ENCODE results near the gene AFAP1. TPM values are rescaled to one million over a fixed set of nuclear protein-coding genes. Genes with fewer than 3 reads are reported as not detected.

The AFAP1 gene
- total RNA-seq, 1 experiment from 2014 or later = 23.6 TPM

DNA sequence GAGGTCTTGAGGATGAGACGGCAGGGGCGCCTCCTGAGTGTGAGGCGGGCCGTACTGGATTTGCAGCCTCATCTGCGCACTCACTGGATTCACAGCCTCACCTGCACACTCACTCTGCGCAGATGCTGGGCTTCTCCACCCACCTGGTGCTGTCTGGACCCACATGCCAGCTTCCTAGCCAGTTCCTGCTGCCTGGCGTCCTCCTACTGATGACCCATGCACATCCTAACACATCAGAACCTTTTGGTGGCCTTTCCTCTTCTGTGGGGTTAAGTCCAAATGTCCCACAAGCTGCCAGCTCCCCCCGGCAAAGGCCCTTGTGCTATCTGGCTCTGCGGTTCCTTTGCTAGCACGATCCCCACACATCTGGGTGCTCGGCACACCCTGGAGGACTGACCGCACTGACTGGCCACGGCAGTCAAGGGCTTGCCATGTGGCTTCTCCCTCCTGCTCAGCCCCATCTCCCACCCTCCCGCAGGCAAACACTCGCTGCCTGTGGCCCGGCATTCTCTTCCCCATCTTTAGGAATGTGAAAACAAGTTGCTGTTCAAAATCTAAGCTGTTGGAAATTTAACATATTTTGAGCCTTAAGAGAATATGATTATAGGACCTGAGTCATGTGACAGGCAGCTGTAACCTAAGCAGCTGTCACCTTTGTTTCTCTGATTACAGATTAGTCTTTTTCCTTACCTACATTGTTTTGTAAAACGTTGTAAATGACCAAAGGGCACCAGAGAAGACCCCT lies 39.4 kb upstream of the AFAP1 start (continued):
- TF ChIP-seq, protein P1, sequence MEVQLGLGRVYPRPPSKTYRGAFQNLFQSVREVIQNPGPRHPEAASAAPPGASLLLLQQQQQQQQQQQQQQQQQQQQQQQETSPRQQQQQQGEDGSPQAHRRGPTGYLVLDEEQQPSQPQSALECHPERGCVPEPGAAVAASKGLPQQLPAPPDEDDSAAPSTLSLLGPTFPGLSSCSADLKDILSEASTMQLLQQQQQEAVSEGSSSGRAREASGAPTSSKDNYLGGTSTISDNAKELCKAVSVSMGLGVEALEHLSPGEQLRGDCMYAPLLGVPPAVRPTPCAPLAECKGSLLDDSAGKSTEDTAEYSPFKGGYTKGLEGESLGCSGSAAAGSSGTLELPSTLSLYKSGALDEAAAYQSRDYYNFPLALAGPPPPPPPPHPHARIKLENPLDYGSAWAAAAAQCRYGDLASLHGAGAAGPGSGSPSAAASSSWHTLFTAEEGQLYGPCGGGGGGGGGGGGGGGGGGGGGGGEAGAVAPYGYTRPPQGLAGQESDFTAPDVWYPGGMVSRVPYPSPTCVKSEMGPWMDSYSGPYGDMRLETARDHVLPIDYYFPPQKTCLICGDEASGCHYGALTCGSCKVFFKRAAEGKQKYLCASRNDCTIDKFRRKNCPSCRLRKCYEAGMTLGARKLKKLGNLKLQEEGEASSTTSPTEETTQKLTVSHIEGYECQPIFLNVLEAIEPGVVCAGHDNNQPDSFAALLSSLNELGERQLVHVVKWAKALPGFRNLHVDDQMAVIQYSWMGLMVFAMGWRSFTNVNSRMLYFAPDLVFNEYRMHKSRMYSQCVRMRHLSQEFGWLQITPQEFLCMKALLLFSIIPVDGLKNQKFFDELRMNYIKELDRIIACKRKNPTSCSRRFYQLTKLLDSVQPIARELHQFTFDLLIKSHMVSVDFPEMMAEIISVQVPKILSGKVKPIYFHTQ (CRISPR knock-in tag; IDR thresholded peaks at IDR 0.05) = no peak
- TF ChIP-seq, protein P2, sequence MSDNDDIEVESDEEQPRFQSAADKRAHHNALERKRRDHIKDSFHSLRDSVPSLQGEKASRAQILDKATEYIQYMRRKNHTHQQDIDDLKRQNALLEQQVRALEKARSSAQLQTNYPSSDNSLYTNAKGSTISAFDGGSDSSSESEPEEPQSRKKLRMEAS (CRISPR knock-in tag; IDR thresholded peaks at IDR 0.05) = 0 out of 2 replicates have a peak, but pooled peaks have one; percentile 21
- no peak for TF ChIP-seq PRRX2 (CRISPR knock-in tag; IDR thresholded peaks at IDR 0.05)
- TF ChIP-seq TEAD4 (CRISPR knock-in tag; IDR thresholded peaks at IDR 0.05) = no peak
- TF ChIP-seq, protein P3, sequence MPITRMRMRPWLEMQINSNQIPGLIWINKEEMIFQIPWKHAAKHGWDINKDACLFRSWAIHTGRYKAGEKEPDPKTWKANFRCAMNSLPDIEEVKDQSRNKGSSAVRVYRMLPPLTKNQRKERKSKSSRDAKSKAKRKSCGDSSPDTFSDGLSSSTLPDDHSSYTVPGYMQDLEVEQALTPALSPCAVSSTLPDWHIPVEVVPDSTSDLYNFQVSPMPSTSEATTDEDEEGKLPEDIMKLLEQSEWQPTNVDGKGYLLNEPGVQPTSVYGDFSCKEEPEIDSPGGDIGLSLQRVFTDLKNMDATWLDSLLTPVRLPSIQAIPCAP (CRISPR knock-in tag; IDR thresholded peaks at IDR 0.05) = no peak

DNA sequence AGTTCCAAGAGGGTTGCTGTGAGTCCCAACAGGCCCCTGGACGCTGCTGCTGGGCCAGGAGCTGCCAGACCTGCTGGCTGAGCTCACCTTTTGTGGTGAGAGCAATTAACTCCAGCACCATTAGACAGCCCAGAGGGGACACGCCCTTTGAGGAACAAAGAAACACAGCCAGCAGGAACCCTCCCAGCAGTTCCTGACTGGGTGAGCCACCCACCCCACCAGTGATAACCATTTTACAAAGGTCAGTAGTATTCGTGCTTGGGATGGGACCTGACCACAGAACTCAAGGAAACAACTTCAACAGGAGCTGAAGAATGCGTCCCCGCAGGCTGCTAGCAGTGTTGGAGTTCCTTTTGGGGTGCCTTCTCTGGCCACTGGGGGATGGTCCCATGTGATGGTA lies 38.8 kb upstream of the AFAP1 start:
- H3K36me3 Mint-ChIP-seq = peaks cover 6% of the 10 kb centered on the region
- TF ChIP-seq SMAD4 (CRISPR knock-in tag; IDR thresholded peaks at IDR 0.05) (no peak), KAT7 (CRISPR knock-in tag; IDR thresholded peaks at IDR 0.05; ENCODE audit: borderline replicate concordance) (no peak), NR2C2 (CRISPR knock-in tag; IDR thresholded peaks at IDR 0.05) (no peak)
- TF ChIP-seq, protein P4, sequence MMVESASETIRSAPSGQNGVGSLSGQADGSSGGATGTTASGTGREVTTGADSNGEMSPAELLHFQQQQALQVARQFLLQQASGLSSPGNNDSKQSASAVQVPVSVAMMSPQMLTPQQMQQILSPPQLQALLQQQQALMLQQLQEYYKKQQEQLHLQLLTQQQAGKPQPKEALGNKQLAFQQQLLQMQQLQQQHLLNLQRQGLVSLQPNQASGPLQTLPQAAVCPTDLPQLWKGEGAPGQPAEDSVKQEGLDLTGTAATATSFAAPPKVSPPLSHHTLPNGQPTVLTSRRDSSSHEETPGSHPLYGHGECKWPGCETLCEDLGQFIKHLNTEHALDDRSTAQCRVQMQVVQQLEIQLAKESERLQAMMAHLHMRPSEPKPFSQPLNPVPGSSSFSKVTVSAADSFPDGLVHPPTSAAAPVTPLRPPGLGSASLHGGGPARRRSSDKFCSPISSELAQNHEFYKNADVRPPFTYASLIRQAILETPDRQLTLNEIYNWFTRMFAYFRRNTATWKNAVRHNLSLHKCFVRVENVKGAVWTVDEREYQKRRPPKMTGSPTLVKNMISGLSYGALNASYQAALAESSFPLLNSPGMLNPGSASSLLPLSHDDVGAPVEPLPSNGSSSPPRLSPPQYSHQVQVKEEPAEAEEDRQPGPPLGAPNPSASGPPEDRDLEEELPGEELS (CRISPR knock-in tag; IDR thresholded peaks at IDR 0.05) = no peak
- no peak overlapping the region for H3K4me3 Mint-ChIP-seq
- peak overlapping the region; percentile 58; the same call in 1 of the 2 replicates for H3K27ac Mint-ChIP-seq
- CTCF ChIA-PET = interaction anchor here (0.5 to 2.5 kb wide), 6 partner anchors 11 to 176 kb away, joined by 3 to 17 read pairs (median 3); no protein-coding TSS in a partner anchor
- H3K9me3 Mint-ChIP-seq = peaks cover 6% of the 10 kb centered on the region; the same call in 1 of the 2 replicates
- ATAC-seq (peak; percentile 38), DNase-seq (ENCODE audit: low spot score) (no peak)
- H3K4me1 Mint-ChIP-seq = peaks cover 41% of the 10 kb centered on the region
- POLR2A ChIA-PET = no interaction called here
- H3K27me3 Mint-ChIP-seq (ENCODE audit: low read depth) = no peaks in the 10 kb centered on the region; the same call in 1 of the 2 replicates

DNA sequence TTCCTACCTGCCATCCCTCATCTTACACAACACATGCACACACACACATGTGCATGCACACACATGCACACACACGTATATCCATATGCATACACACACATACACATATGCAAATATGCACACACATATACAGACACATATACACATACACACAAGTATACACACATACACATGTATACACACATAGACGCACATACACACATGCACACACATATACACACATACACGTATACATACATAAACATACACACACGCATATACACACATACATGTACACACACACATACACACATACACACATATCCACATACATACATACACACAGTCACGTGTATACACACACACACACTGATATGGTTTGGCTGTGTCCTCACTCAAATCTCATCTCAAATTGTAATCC lies 37.0 kb upstream of the AFAP1 start:
- CTCF ChIA-PET = interaction anchor here (1.7 kb wide), 1 partner anchor 174 kb away, joined by 8 read pairs; no protein-coding TSS in a partner anchor
- ATAC-seq = no peak
- Mint-ChIP-seq H3K27ac (0 out of 2 replicates have a peak overlapping the region, but pooled peaks have one; percentile 14), H3K9me3 (peaks cover 6% of the 10 kb centered on the region; the same call in 1 of the 2 replicates), H3K4me1 (peaks cover 41% of the 10 kb centered on the region), H3K36me3 (peaks cover 6% of the 10 kb centered on the region), H3K4me3 (no peak overlapping the region), H3K27me3 (ENCODE audit: low read depth) (no peaks in the 10 kb centered on the region; the same call in 1 of the 2 replicates)
- POLR2A ChIA-PET = no interaction called here
- DNase-seq (ENCODE audit: low spot score) = no peak
- TF ChIP-seq ZBTB21 (CRISPR knock-in tag; IDR thresholded peaks at IDR 0.05; ENCODE audit: borderline replicate concordance) (no peak), NFE2L1 (CRISPR knock-in tag; IDR thresholded peaks at IDR 0.05) (no peak), ZNF671 (CRISPR knock-in tag; IDR thresholded peaks at IDR 0.05) (no peak), NFATC4 (CRISPR knock-in tag; IDR thresholded peaks at IDR 0.05) (no peak), NR2C2 (CRISPR knock-in tag; IDR thresholded peaks at IDR 0.05) (no peak), JUN (CRISPR knock-in tag; IDR thresholded peaks at IDR 0.05) (no peak)
- TF ChIP-seq, protein P5, sequence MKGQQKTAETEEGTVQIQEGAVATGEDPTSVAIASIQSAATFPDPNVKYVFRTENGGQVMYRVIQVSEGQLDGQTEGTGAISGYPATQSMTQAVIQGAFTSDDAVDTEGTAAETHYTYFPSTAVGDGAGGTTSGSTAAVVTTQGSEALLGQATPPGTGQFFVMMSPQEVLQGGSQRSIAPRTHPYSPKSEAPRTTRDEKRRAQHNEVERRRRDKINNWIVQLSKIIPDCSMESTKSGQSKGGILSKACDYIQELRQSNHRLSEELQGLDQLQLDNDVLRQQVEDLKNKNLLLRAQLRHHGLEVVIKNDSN (CRISPR knock-in tag; IDR thresholded peaks at IDR 0.05) = no peak
- TF ChIP-seq, protein P6, sequence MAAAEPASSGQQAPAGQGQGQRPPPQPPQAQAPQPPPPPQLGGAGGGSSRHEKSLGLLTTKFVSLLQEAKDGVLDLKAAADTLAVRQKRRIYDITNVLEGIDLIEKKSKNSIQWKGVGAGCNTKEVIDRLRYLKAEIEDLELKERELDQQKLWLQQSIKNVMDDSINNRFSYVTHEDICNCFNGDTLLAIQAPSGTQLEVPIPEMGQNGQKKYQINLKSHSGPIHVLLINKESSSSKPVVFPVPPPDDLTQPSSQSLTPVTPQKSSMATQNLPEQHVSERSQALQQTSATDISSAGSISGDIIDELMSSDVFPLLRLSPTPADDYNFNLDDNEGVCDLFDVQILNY (CRISPR knock-in tag; IDR thresholded peaks at IDR 0.05) = no peak
- TF ChIP-seq, protein P7, sequence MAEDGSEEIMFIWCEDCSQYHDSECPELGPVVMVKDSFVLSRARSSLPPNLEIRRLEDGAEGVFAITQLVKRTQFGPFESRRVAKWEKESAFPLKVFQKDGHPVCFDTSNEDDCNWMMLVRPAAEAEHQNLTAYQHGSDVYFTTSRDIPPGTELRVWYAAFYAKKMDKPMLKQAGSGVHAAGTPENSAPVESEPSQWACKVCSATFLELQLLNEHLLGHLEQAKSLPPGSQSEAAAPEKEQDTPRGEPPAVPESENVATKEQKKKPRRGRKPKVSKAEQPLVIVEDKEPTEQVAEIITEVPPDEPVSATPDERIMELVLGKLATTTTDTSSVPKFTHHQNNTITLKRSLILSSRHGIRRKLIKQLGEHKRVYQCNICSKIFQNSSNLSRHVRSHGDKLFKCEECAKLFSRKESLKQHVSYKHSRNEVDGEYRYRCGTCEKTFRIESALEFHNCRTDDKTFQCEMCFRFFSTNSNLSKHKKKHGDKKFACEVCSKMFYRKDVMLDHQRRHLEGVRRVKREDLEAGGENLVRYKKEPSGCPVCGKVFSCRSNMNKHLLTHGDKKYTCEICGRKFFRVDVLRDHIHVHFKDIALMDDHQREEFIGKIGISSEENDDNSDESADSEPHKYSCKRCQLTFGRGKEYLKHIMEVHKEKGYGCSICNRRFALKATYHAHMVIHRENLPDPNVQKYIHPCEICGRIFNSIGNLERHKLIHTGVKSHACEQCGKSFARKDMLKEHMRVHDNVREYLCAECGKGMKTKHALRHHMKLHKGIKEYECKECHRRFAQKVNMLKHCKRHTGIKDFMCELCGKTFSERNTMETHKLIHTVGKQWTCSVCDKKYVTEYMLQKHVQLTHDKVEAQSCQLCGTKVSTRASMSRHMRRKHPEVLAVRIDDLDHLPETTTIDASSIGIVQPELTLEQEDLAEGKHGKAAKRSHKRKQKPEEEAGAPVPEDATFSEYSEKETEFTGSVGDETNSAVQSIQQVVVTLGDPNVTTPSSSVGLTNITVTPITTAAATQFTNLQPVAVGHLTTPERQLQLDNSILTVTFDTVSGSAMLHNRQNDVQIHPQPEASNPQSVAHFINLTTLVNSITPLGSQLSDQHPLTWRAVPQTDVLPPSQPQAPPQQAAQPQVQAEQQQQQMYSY (CRISPR knock-in tag; IDR thresholded peaks at IDR 0.05) = no peak
- TF ChIP-seq, protein P8, sequence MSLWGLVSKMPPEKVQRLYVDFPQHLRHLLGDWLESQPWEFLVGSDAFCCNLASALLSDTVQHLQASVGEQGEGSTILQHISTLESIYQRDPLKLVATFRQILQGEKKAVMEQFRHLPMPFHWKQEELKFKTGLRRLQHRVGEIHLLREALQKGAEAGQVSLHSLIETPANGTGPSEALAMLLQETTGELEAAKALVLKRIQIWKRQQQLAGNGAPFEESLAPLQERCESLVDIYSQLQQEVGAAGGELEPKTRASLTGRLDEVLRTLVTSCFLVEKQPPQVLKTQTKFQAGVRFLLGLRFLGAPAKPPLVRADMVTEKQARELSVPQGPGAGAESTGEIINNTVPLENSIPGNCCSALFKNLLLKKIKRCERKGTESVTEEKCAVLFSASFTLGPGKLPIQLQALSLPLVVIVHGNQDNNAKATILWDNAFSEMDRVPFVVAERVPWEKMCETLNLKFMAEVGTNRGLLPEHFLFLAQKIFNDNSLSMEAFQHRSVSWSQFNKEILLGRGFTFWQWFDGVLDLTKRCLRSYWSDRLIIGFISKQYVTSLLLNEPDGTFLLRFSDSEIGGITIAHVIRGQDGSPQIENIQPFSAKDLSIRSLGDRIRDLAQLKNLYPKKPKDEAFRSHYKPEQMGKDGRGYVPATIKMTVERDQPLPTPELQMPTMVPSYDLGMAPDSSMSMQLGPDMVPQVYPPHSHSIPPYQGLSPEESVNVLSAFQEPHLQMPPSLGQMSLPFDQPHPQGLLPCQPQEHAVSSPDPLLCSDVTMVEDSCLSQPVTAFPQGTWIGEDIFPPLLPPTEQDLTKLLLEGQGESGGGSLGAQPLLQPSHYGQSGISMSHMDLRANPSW (CRISPR knock-in tag; conservative IDR thresholded peaks at IDR 0.05; ENCODE audit: low read depth) = no peak
